ENCODE data around the gene CENPK. TPM values are rescaled to one million over a fixed set of nuclear protein-coding genes. Genes with fewer than 3 reads are reported as not detected.

CENPK gene
- total RNA-seq, 1 experiment from 2014 or later = 20.8 TPM

Small RNA genes within 50 kb of the gene (small RNA-seq; reads per million reads assigned to genes)
- not detected for gene RNU6-540P

Other genes with a start within 250 kb of the CENPK start
- gene ADAMTS6, start 81.2 kb downstream of the CENPK start, total RNA-seq (2014; rRNA removed; shearing (Covaris generic)) = 17.3 and 21.6 TPM in 2 replicates
- 17.6 and 18.6 TPM in 2 replicates for gene PPWD1, start 128 bp upstream of the CENPK start, total RNA-seq (2014; rRNA removed; shearing (Covaris generic))
- gene TRIM23, start 61.2 kb upstream of the CENPK start, total RNA-seq (2014; rRNA removed; shearing (Covaris generic)) = 3.8 and 4.4 TPM in 2 replicates
- 1.8 and 2.5 TPM in 2 replicates for gene SHLD3, start 61.9 kb upstream of the CENPK start, total RNA-seq (2014; rRNA removed; shearing (Covaris generic))
- 10.5 and 14.0 TPM in 2 replicates for gene TRAPPC13, start 61.9 kb upstream of the CENPK start, total RNA-seq (2014; rRNA removed; shearing (Covaris generic))
- gene SGTB, start 158.9 kb upstream of the CENPK start, total RNA-seq (2014; rRNA removed; shearing (Covaris generic)) = 0.97 and 1.2 TPM in 2 replicates
- 19.6 and 22.8 TPM in 2 replicates for gene NLN, start 159.0 kb upstream of the CENPK start, total RNA-seq (2014; rRNA removed; shearing (Covaris generic))